OCI-LY7 (cell line): ENCODE results near the gene C1QBP.

ENCODE experiments used
- EZH2phosphoT487 ChIP-seq: fragments of 200-600 bp; sonication (generic); IDR thresholded peaks from 2 replicates; pipeline ENCODE4 v1.6.1; 2018; ENCODE audit warnings: low read depth, borderline replicate concordance, mild to moderate bottlenecking, mixed run types, antibody characterized with exemption, low read length, moderate library complexity, mixed read lengths
- TF ChIP-seq, protein P1 (sequence below): fragments of 200-600 bp; sonication (generic); conservative IDR thresholded peaks from 2 replicates; pipeline ENCODE4 v1.5.1; 2014; ENCODE audit warnings: mild to moderate bottlenecking, antibody characterized with exemption, low read length, moderate library complexity, mixed read lengths

DNA sequence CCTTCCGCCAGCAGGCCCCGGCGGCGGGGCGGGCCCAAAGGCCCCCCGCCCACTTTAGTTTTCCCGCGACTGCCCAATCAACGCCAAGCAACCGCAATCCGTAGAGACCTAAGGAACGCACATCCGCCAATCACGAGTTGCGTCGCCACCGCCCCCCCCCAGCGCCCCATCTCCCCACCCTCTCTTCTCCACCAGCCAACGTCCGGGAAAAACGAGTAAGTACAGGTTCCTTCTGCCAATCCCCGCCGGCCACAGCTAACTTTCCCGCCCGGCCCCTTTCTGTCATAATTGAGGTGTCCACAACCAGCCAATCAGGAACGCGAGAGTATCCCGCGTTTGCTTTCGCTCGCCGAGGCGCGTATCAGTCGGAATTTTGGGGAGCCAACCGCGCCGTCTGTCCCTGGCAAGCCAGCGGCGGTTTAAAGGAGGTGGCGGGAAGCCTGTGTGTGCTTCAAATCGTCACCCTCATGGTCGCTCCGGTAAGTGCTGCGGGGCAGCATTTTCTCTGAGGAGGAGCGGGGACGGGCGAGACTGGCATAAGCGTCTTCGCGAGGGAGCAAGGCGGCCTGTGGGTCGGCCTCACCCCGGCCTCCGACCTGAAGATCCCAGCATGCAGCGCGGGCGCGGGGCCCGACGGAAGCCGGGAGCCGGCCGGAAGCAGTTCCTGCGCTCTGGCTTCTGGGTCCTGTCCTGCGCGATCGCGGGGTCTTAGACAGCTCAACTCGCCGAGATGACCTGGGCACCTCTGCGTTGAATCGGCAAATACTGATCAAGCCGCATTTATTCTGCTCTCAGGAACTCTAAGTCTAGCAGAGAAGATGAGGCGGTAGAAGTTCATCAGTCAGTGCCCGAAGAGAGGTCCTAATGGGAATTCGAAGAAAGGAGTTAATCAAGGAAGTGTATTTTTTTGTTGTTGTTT, 47.5 kb upstream of the C1QBP start, which contains the start of gene MIS12:
- TF ChIP-seq, protein P1, sequence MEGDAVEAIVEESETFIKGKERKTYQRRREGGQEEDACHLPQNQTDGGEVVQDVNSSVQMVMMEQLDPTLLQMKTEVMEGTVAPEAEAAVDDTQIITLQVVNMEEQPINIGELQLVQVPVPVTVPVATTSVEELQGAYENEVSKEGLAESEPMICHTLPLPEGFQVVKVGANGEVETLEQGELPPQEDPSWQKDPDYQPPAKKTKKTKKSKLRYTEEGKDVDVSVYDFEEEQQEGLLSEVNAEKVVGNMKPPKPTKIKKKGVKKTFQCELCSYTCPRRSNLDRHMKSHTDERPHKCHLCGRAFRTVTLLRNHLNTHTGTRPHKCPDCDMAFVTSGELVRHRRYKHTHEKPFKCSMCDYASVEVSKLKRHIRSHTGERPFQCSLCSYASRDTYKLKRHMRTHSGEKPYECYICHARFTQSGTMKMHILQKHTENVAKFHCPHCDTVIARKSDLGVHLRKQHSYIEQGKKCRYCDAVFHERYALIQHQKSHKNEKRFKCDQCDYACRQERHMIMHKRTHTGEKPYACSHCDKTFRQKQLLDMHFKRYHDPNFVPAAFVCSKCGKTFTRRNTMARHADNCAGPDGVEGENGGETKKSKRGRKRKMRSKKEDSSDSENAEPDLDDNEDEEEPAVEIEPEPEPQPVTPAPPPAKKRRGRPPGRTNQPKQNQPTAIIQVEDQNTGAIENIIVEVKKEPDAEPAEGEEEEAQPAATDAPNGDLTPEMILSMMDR = no peak
- no peak for TF ChIP-seq EZH2phosphoT487
